Posterior vena cava (tissue), 2 donors: ENCODE measurements around the gene RBM17. TPM values are rescaled to one million over a fixed set of nuclear protein-coding genes. Genes with fewer than 3 reads are reported as not detected.
"Not testable (repeated sequence)": the region's sequence is repeated elsewhere in the genome, so short reads cannot be mapped to it uniquely, and the experiment has no call there.

Source experiments
- DNase-seq: peaks from one replicate; pipeline ENCODE4 v3.0.0-alpha.2; 2020; ENCODE audit warnings: low spot score
- intact Hi-C, 2 donors: fragments of 100-400 bp; cut with DNase I; formaldehyde crosslinking; loops; one replicate each; pipeline versions ENCODE4 v1.14.1 to v1.14.2; 2022 to 2023
- total RNA-seq, 2 donors: library from RNA; stranded (reverse); fragmentation: NEBNext Ultra II Directional; extraction: Animal tissue kit (Norgen Biotek cat#: 25700); gene quantifications; one replicate each; pipeline ENCODE4 v1.2.1, GENCODE V29; 2021
- donor health status: DM: yes; HTN: yes; CAD: no.
- donor health status: DM: yes; HTN: yes; CAD: no.

RBM17 gene
- total RNA-seq, 2 donors from 2014 or later: 58.9 to 68.3 TPM

GRCh38 chr10:6053816-6054631 is 34.8 kb upstream of the RBM17 start:
- intact Hi-C loops: no loop called here
- no peak for DNase-seq

GRCh38 chr10:6054884-6055283 is 34.0 kb upstream of the RBM17 start:
- DNase-seq: no peak
- intact Hi-C loops: no loop called here

DNA sequence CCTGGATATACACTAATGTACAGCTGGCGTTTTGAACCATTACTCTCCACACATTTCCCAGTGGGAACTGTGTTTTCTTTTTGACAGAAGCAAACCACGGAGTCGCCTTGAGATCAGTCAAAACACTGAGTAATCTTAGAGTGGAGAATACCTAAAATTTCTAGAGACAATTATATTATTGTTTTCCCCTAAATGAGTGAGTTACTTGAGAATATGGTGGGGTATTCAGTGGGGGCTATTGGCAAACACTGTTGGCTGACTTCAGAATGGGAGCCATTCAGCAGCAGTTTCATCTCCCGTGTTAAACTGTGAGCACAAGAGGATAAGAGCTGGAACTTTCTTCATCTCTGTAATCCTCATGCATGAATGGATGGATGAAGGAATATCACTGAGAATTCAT is 32.9 kb upstream of the RBM17 start:
- intact Hi-C loops: no loop called here
- no peak for DNase-seq

- intact Hi-C loops: no loop called here
- no peak for DNase-seq
Measured at GRCh38 chr10:6056411-6057135, 32.3 kb upstream of the RBM17 start.

DNA sequence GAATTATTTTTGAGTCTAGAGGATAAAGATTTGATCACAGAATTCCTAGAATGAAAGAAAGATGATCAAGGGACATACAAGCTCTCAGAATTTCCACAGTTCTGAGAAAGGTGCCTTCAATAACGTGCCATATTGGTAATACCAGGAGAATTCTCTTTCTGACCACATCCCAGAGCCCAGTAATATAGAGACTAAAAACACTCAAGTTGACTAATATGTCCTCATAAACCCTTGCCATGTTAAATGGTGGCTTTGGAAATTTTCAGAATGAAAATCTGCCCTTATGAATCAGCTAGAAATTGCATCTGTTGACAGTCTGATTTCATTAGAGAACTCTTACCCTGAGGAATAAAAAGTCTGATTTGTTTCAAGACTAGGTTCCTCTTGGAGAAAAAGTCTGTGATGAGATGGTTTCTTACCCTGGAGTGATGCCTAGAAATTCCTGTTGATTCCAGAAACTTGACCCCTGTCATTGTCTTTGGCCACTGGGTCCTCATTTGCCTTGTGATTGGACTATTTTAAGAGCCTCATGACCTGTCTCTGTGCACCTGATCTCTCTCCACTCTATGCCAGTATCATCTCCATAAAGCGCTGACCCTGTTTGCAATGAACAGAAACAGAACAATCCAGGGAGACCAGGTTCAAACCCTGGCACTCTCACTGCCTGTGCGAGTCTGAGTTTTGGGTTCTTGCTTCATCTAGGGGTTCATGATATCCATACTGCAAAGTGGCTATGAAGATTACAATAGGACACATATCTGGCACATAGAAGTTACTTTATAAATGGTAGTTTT is 30.0 kb upstream of the RBM17 start:
- intact Hi-C loops: no loop called here
- DNase-seq: peak; percentile 1

DNA sequence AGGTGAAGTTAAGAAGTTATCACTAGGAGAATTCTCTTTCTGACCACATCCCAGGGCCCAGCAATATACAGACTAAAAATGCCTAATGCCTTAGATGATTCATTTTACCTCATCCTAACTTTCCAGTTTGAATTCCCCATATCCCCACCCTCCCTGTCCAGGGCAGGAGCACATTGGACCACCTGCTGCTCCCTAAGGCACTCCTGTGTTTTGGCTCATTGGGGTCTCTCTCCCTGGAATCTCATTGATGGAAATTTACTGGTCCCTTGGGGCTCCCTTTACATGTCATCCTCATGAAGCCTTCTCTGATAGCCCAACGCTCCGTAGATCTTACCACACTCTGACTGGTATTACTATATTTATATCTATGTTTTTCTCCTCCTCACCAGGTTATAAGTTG is 29.3 kb upstream of the RBM17 start:
- peak; percentile 13 for DNase-seq
- intact Hi-C loops: no loop called here

DNA sequence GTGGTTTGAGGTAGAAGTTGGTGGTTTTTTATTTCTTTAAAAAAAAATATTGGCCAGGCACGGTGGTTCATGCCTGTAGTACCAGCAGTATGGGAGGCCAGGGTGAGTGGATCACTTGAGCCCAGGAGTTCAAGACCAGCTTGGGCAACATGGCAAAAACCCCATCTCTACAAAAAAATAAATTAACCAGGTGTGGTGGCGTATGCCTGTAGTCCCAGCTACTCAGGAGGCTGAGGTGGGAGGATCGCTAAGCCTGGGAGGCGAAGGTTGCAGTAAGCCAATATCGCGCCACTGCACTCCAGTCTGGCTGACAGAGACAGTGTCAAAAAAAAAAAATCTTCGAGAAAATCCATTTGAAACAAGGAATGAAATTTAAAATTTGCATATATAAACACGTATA is 27.8 kb upstream of the RBM17 start:
- peak; percentile 7 for DNase-seq
- intact Hi-C loops: no loop called here

GRCh38 chr10:6062101-6062771 is 26.6 kb upstream of the RBM17 start, which contains the start of gene IL2RA:
TSS of gene IL2RA (minus strand) at chr10:6062367. CDS start at chr10:6062151, 216 bp downstream.
- DNase-seq: peak; percentile 76
- intact Hi-C loops: no loop called here

DNA sequence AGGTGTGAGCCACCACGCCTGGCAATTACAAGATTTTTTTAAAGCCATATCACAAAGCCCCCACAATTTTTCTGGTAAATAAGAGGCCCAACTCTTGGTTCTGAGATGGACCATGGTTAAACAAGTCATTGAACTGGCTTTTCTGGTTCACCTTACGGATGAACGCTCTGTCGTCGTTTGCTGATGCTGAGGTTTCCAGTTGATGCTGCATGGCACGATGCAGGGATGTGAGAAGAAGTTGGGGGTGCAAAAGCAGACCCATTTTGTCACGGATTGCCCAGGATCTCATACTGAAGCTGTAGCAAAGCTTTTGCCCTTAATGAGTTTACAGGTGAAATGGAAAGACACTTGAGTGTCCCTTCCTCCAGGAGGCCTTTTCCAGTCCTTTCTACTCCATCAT is 24.7 kb upstream of the RBM17 start:
- no peak for DNase-seq
- intact Hi-C loops: no loop called here

GRCh38 chr10:6064726-6065125 is 24.1 kb upstream of the RBM17 start:
- intact Hi-C loops: not testable (repeated sequence)
- peak; percentile 16 for DNase-seq

GRCh38 chr10:6065406-6065805 is 23.4 kb upstream of the RBM17 start:
- peak; percentile 20 for DNase-seq
- intact Hi-C loops: no loop called here

DNA sequence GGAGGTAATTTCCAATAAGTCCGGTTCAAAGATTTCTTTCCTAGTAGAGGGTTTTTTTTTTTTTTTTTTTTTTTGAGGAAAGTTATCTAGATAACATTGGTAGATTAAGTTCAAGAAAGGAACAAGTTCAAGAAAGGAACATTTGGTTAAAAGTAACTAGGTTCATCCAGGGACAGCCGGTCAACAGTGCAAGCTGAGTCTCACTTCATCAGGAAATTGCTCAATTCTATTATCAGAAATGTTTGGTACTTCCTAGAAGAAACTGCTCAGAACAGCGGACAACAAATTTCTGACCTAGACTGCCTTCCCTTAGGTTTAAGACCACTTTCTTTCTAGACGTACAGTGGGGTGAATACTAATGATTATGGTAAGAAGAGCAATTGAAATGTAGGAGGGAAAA is 23.0 kb upstream of the RBM17 start:
- intact Hi-C loops: no loop called here
- DNase-seq: no peak

DNA sequence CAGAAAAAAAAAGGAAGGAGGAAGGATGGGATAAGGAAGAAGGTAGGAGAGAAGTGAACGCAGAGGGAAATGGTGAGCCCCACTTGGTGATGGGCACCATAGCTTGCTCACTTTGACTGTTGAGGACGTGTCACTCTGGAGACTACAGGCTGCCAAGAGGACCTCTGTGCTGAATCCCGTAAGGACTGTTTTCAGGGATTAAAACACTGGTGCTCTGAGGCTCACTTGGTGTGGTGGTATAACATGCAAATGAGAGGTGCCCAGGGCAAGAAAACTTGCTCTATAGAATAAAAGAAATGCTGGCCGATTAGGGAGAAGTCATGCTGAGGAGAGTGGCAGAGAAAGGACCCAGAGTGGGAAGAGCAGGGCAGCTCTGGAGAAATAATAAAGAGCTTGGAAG is 21.4 kb upstream of the RBM17 start:
- intact Hi-C loops: no loop called here
- peak; percentile 1 for DNase-seq

- DNase-seq: peak; percentile 32
- intact Hi-C loops: no loop called here
Measured at GRCh38 chr10:6068006-6068405, 20.8 kb upstream of the RBM17 start.

DNA sequence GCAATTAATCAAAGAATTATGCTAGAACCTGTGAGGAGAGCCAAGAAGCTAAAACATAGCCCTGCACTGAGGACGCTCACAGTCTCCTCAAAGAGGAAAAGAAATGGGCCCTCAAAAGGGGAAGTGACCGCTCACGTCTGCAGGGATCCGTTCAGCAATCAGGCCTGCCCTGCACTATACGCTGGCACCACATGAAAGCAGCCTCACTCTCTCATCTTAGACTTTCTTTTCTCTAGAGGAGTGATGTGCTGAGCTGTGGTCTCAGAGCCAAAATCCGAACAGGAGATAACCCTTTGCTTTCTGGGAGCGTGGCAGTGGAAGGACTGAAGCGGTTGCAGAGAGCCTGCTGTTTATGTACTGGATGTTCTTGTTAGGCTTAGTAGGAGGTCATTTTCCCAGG is 20.4 kb upstream of the RBM17 start:
- intact Hi-C loops: no loop called here
- peak; percentile 78 for DNase-seq

DNA sequence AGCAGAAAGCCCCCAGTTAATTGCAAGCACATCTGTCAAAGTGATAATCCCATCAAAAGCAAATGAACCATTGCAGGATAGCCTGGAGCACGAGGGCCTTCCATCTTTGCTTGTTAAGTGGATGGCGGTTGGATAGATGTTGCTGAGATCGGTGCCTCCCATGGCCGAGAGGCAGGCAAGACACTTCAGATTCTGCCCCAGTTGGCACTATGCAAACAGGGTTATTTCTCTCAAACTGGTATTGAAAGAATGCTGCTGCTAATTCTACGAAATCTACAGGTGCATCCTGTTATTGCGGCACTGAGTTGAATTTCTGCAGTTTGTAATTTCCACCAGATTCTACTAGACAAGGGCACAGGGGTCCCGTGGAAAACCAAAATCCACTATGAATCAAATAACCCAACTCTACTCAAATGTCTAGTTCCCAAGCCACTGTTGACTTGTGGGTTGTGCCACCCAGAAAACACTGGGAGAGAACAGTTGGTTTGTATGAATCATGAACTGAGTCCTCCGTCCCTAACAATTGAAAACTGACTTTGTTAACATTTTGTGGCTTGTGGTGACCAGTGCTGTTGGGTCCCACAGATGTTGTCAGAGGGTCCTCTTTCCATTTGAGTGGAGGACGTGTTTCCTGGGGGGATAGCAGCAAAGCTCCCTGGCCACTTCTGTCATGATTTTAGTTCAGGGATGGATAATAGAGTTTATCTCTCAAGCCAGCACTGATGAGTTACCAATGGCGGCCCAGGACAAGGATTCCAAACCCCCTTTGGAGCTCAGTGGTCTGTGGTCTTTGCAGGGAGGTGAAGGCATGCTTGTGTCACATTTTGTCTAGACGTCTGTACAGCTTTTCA is 19.5 kb upstream of the RBM17 start:
- DNase-seq: peak; percentile 6
- intact Hi-C loops: no loop called here

DNA sequence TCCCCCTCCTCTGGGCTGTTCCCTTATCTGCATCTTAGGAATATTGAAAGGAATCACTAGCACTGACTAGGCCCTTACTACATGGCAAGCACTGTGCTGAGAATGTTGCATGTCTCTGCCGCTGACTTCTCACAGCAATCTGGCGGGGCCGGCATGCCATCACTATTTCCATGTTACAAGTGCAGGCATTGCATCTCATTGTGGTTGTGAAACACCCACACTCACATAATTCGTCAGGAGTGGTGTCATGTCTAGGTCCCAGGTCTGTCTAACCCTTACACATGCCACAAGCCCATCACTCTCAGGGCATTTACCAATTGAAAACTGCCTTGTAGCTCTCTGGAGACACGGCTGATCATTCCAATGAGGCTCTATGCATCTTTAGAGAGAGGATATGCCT is 18.2 kb upstream of the RBM17 start:
- intact Hi-C loops: no loop called here
- peak; percentile 58 for DNase-seq
